ENCODE results near the gene TNS3.
"Not testable (repeated sequence)": the region's sequence is repeated elsewhere in the genome, so short reads cannot be mapped to it uniquely, and the experiment has no call there.

Gene TNS3

DNA sequence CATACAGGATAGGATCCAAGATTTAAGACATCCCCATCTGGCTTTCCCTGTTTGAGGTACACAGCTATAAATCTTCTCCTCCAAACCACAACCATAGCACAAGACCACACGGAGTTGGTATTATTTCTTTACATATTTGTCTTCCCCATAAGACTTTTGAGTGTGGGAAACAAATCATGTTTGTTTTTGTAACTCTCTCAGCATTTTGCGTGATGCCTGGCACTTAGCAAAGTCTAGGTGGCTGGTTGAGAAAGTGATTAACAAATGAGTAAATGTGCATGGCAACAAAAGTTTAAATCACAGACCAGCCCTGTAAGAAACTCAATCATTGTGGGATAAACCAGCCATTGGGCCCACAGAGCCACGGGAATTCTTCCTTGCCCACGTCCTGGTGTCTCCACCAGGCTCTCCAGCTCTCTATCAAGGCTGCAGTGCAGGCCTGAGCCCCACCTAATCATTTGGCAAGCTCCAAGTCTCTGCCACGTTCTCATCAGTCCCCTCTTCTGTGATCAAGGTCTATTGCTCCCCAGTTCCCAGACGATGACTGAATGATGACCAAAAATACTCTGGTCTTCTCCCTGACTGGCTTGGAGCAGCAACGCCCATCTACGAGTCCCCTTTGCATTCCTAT, 317.8 kb downstream of the TNS3 start:
- Histone ChIP-seq H3K4me1 (ENCODE audit: insufficient read depth, low read length) (peaks cover 2% of the 10 kb centered on the region), H3K36me3 (ENCODE audit: insufficient read depth, low read length) (no peaks in the 10 kb centered on the region)

DNA sequence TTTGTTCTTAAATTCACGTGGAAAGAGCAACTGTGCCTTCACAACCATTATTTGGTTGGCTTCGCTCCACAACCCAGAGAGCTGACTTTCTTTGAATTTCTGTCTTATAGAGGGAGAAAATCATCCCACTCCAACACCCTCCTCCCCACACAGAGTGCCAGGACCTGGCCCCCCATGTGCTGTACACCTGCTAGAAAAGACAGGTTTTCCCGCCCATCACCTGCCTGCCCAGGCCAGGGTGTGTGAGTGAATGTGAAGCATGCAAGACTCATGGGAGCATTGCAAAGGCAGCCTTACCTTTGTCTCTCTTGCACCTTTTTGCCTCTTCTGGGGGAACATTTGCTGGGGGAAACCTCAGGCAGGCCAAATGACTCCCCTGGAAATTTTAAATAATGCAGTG, 319.0 kb downstream of the TNS3 start:
- H3K4me1 ChIP-seq (ENCODE audit: insufficient read depth, low read length): peaks cover 2% of the 10 kb centered on the region
- H3K27me3 ChIP-seq (ENCODE audit: insufficient read depth, low read length): no peaks in the 10 kb centered on the region
- H3K4me3 ChIP-seq (ENCODE audit: low read length): no peak overlapping the region
- peaks cover under 1% of the 10 kb centered on the region for H3K9me3 ChIP-seq (ENCODE audit: low read length)
- H2AFZ ChIP-seq (ENCODE audit: low read depth, low read length): no peak overlapping the region
- no peaks in the 10 kb centered on the region for H3K36me3 ChIP-seq (ENCODE audit: insufficient read depth, low read length)

More for the DNA sequence above, 317.8 kb downstream of the TNS3 start:
- Histone ChIP-seq H3K4me3 (ENCODE audit: low read length) (no peak overlapping the region), H3K27me3 (ENCODE audit: insufficient read depth, low read length) (no peaks in the 10 kb centered on the region), H2AFZ (ENCODE audit: low read depth, low read length) (no peak overlapping the region), H3K9me3 (ENCODE audit: low read length) (peaks cover 4% of the 10 kb centered on the region)

DNA sequence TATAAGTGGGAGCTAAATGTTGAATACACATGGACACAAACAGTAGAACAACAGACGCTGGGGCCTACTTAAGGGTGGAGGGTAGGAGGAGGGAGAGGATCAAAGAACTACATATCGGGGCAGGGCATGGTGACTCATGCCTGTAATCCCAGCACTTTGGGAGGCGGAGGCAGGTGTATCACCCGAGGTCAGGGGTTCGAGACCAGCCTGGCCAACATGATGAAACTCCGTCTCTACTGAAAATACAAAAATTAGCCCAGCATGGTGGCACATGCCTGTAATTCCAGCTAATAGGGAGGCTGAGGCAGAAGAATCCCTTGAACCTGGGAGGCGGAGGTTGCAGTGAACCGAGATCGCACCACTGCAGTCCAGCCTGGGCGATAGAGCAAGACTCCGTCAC, 319.8 kb downstream of the TNS3 start:
- H2AFZ ChIP-seq (ENCODE audit: low read depth, low read length); H3K4me1 ChIP-seq (ENCODE audit: insufficient read depth, low read length); H3K4me3 ChIP-seq (ENCODE audit: low read length); H3K27me3 ChIP-seq (ENCODE audit: insufficient read depth, low read length); H3K36me3 ChIP-seq (ENCODE audit: insufficient read depth, low read length); H3K9me3 ChIP-seq (ENCODE audit: low read length): not testable (repeated sequence)

DNA sequence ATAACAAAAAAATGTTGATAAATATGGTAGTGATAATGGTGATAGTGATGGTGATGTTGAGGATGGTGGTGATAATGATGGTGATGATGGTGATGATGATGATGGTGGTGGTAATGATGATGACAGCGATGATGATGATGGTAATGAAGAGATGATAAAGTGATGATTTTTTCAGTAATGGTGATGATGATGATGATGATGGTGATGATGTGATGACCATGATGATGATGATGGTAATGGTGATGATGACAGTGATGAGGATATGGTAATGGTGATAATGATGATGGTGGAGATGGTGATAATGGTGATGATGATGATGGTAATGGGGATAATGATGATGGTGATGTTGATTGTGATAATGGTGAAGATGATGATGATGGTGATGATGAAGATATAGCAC, 321.6 kb downstream of the TNS3 start:
- H3K9me3 ChIP-seq (ENCODE audit: low read length): no peaks in the 10 kb centered on the region
- H3K4me1 ChIP-seq (ENCODE audit: insufficient read depth, low read length): no peaks in the 10 kb centered on the region
- H2AFZ ChIP-seq (ENCODE audit: low read depth, low read length): no peak overlapping the region

DNA sequence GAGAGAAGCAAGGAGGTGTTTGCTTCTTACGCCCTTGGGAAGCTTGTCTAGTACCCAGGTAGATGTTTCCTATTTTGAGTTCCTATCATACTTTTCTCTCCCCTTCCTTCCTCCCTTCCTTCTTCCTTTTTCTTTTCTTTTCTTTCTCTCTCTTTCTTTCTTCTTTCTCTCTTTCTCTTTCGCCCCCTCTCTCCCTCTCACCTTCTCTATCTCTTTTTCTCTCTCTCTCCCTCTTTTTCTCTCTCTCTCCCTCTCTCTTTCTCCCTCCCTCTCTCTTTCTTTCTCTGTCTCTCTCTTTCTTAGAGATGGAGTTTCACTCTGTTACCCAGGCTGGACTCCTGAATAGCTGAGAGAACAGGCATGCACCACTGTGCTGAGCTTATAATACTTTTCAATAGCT, 322.2 kb downstream of the TNS3 start:
- Histone ChIP-seq H3K27me3 (ENCODE audit: insufficient read depth, low read length) (no peaks in the 10 kb centered on the region), H3K36me3 (ENCODE audit: insufficient read depth, low read length) (no peaks in the 10 kb centered on the region), H3K9me3 (ENCODE audit: low read length) (no peaks in the 10 kb centered on the region), H3K4me1 (ENCODE audit: insufficient read depth, low read length) (no peaks in the 10 kb centered on the region), H2AFZ (ENCODE audit: low read depth, low read length) (no peak overlapping the region), H3K4me3 (ENCODE audit: low read length) (no peak overlapping the region)

More for the DNA sequence above, 321.6 kb downstream of the TNS3 start:
- Histone ChIP-seq H3K27me3 (ENCODE audit: insufficient read depth, low read length) (no peaks in the 10 kb centered on the region), H3K36me3 (ENCODE audit: insufficient read depth, low read length) (no peaks in the 10 kb centered on the region), H3K4me3 (ENCODE audit: low read length) (no peak overlapping the region)

DNA sequence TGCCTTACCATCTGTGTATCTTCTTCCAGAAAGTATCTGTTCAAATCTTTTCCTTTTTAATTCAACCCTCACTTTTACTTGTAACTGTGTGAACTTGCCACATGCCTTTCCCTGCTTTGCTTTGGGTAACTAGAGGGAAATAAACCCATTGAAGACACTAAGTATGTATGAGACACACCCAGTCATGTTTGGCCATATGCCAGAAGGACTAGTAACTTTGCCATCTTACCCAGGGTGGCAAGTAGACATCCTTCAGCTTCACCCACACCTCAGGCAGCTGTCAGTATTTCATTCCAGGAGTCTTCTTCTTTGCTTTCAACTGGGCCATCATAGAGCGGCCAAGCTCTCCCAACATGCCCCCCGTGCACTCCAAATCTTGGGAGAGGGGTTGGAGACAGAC, 323.1 kb downstream of the TNS3 start:
- no peak overlapping the region for H3K4me3 ChIP-seq (ENCODE audit: low read length)
- no peaks in the 10 kb centered on the region for H3K27me3 ChIP-seq (ENCODE audit: insufficient read depth, low read length)
- H2AFZ ChIP-seq (ENCODE audit: low read depth, low read length): no peak overlapping the region
- no peaks in the 10 kb centered on the region for H3K36me3 ChIP-seq (ENCODE audit: insufficient read depth, low read length)
- no peaks in the 10 kb centered on the region for H3K9me3 ChIP-seq (ENCODE audit: low read length)
- peaks cover 2% of the 10 kb centered on the region for H3K4me1 ChIP-seq (ENCODE audit: insufficient read depth, low read length)

DNA sequence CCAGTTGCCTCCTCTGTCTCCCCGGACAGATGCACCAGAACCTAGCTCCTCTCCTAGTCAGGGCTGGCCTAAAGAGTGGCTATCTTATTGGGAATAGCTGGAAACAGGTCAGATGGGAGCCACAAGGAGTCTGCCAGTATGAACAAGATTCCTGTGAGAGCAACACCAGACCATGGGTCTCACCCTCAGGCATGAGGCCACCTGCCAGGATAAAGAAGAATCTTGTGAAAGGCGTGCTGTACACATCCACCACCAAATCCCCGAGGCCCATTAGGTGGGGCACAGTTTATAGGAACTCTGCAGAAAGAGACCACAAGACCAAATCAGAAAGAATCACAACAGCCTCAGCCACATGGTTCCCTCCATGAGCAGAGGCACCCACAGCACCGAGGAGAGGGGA, 325.9 kb downstream of the TNS3 start:
- H3K27me3 ChIP-seq (ENCODE audit: insufficient read depth, low read length): no peaks in the 10 kb centered on the region
- H3K4me1 ChIP-seq (ENCODE audit: insufficient read depth, low read length): peaks cover 7% of the 10 kb centered on the region
- no peaks in the 10 kb centered on the region for H3K9me3 ChIP-seq (ENCODE audit: low read length)
- no peaks in the 10 kb centered on the region for H3K36me3 ChIP-seq (ENCODE audit: insufficient read depth, low read length)
- no peak overlapping the region for H3K4me3 ChIP-seq (ENCODE audit: low read length)
- H2AFZ ChIP-seq (ENCODE audit: low read depth, low read length): no peak overlapping the region

DNA sequence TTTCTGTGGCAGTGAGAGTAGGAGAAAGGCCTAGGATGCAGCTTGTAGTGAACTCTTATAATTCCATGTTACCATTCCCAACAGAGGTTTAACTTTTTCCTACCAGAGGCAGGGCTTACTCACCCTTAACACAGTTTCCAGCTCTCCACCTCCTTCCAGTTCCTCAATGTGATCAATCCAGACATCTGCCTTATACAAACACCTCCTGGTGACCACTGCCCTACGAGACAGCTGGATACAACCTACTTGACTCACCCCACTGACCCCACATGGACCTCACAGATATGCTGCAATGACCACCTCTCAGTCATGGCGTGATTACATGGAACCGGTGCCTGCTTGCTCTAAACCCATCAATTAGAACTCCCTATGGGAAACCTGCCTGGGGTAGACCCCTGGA, 326.5 kb downstream of the TNS3 start:
- Histone ChIP-seq H3K36me3 (ENCODE audit: insufficient read depth, low read length) (no peaks in the 10 kb centered on the region), H3K4me1 (ENCODE audit: insufficient read depth, low read length) (peaks cover 7% of the 10 kb centered on the region), H3K9me3 (ENCODE audit: low read length) (no peaks in the 10 kb centered on the region)

DNA sequence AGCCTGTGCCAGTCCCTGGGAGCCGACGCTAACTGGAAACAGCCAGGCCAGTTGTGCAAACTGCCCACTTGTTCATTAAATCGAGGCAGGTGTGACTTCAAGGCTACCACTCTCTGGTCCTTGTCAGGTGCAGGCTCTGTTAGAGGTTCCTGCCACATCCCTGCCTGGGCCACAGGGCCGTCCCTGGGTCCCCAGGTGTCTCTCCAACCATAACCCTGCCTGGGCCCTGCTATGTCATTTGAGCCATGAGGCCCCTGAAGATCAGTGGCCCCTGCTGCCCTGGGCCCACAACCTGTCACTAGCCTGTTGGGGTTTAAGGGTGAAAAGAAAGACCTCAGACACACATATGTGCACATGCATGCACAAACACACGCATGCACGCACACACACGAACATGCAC, 326.9 kb downstream of the TNS3 start:
- H3K9me3 ChIP-seq (ENCODE audit: low read length): no peaks in the 10 kb centered on the region
- no peaks in the 10 kb centered on the region for H3K36me3 ChIP-seq (ENCODE audit: insufficient read depth, low read length)
- H3K4me1 ChIP-seq (ENCODE audit: insufficient read depth, low read length): peaks cover 7% of the 10 kb centered on the region
- H3K27me3 ChIP-seq (ENCODE audit: insufficient read depth, low read length): no peaks in the 10 kb centered on the region
- peak overlapping the region; percentile 52 for H3K4me3 ChIP-seq (ENCODE audit: low read length)
- no peak overlapping the region for H2AFZ ChIP-seq (ENCODE audit: low read depth, low read length)

More for the DNA sequence above, 326.5 kb downstream of the TNS3 start:
- Histone ChIP-seq H3K4me3 (ENCODE audit: low read length) (no peak overlapping the region), H2AFZ (ENCODE audit: low read depth, low read length) (no peak overlapping the region), H3K27me3 (ENCODE audit: insufficient read depth, low read length) (no peaks in the 10 kb centered on the region)

DNA sequence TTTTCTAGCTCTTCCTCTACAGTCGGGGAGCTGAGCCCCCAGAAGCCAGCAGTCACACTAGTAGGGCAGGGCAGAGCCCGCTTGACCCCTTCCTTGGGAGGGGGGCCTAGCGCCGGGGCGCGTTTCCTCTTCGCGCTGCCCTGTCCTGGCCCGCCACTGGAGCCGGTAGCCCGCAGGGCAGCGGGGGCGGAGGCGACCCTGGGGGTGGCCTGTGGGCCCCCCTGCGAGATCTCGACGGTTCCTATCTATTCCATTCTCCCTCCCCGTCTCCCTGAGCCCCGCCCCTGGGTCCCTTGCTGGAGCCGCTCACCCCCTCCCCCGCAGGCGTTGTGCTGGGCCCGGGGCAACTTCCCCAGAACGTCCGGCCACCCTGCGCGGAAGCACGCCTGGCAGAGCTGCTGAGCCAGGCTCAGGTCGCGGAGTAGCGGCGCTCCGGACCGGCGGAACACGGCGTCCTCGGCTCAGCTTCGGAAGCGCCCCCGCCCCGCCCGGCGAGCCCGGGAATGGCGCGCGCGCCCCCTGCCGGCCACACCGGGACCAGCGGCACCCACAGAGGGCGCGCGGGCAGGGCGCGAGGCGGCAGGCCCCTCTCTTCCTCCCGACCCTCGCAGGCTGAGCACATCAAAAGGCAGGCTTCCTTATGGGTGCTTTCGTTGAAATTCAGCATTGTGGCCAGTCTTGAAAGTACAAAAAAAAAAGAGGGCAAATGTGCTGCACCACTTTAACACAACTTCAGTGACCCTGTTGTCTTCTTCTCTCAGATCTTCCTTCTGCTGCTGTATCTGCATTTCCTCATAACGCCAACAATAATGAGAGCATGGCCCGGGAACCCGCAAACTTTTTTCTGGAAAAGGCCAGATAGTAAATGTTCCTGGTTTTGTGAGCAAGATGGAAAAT, 327.6 kb downstream of the TNS3 start:
- Histone ChIP-seq H2AFZ (ENCODE audit: low read depth, low read length) (peak overlapping the region; percentile 97), H3K4me1 (ENCODE audit: insufficient read depth, low read length) (peaks cover 7% of the 10 kb centered on the region), H3K36me3 (ENCODE audit: insufficient read depth, low read length) (no peaks in the 10 kb centered on the region), H3K27me3 (ENCODE audit: insufficient read depth, low read length) (no peaks in the 10 kb centered on the region), H3K4me3 (ENCODE audit: low read length) (peak overlapping the region; percentile 52), H3K9me3 (ENCODE audit: low read length) (no peaks in the 10 kb centered on the region)

DNA sequence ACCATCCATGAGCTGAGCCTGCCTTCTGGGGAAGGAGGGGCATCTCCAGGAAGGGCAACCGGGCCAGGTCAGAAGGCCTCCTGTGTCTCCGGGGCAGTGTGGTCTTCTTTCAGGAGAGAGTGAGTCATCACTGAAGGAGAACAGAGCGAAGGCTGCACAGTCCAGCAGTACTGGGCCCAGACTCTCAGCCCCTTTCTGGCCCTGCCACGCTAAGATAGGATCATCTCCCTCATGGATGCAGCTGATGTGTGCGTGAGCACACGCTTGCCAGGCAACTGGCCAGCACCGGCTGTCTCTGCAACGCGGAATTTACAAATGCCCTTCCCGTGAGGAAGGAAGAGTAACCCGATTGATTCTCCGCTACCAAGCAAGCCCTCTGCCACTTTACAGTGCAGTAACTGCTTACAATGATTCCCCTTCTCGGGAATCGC, 328.2 kb downstream of the TNS3 start:
- Histone ChIP-seq H2AFZ (ENCODE audit: low read depth, low read length) (peak overlapping the region; percentile 97), H3K27me3 (ENCODE audit: insufficient read depth, low read length) (no peaks in the 10 kb centered on the region), H3K36me3 (ENCODE audit: insufficient read depth, low read length) (no peaks in the 10 kb centered on the region), H3K4me1 (ENCODE audit: insufficient read depth, low read length) (peaks cover 7% of the 10 kb centered on the region), H3K4me3 (ENCODE audit: low read length) (peak overlapping the region; percentile 52), H3K9me3 (ENCODE audit: low read length) (no peaks in the 10 kb centered on the region)

DNA sequence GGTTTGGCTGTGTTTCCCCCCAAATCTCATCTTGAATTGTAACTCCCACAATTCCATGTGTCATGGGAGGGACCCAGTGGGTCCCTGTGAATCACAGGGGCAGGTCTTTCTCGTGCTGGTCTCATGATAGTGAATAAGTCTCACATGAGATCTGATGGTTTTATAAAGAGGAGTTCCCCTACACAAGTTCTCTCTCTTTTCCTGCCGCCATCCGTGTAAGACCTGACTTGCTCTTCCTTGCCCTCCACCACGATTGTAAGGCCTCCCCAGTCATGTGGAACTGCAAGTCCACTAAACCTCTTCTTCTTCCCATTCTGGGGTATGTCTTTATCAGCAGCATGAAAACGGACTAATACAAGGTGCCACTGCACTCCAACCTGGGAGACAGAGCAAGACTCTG, 329.2 kb downstream of the TNS3 start:
- Histone ChIP-seq H3K9me3 (ENCODE audit: low read length) (no peaks in the 10 kb centered on the region), H3K27me3 (ENCODE audit: insufficient read depth, low read length) (no peaks in the 10 kb centered on the region), H3K36me3 (ENCODE audit: insufficient read depth, low read length) (no peaks in the 10 kb centered on the region), H3K4me1 (ENCODE audit: insufficient read depth, low read length) (peaks cover 7% of the 10 kb centered on the region), H2AFZ (ENCODE audit: low read depth, low read length) (no peak overlapping the region), H3K4me3 (ENCODE audit: low read length) (no peak overlapping the region)

DNA sequence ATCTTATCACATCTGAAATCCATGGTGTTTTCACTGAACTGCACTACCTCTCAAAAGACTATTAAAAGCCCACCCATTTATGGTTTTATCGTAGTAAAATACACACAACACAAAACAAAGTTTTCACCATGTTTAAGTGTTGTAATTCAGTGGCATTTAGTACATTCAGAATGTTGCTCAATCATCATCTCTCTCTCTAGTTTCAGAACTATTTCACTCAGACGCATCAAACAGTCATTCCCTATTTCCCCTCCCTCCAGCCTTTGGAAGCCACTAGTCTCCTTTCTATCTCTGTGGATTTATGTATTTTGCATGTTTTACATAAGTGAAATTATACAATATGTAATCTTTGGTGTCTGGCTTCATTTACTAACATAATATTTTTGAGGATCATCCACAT, 332.6 kb downstream of the TNS3 start:
- H3K4me3 ChIP-seq (ENCODE audit: low read length): no peak overlapping the region
- H3K36me3 ChIP-seq (ENCODE audit: insufficient read depth, low read length): no peaks in the 10 kb centered on the region
- H2AFZ ChIP-seq (ENCODE audit: low read depth, low read length): no peak overlapping the region
- no peaks in the 10 kb centered on the region for H3K9me3 ChIP-seq (ENCODE audit: low read length)
- H3K4me1 ChIP-seq (ENCODE audit: insufficient read depth, low read length): peaks cover 7% of the 10 kb centered on the region
- H3K27me3 ChIP-seq (ENCODE audit: insufficient read depth, low read length): no peaks in the 10 kb centered on the region
